ENCODE data around the gene IL20RA.
"Not testable (repeated sequence)": the region's sequence is repeated elsewhere in the genome, so short reads cannot be mapped to it uniquely, and the experiment has no call there.

The IL20RA gene

GRCh38 chr6:136969433-136969832 is 75.3 kb downstream of the IL20RA start:
- DNase-seq, result no peak

DNA sequence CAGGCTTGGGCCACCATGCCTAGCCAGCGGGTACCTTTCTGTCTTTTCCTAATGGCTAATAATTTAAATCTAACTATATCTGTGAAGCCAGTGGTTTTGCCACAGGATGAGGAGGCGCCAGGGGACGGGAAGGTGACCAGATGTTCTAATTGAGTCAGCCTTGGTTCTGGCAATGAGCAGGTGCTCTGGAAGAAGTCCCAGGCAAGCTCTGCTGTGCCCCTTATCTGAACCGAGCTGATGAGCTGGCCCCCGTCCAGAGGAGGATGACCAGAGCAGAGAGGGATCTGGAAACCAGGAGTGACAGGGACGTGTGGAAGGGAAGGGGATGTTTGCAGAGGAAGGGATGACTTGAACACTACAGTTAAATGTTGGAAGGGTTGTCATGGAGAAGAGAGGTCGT is 75.9 kb downstream of the IL20RA start:
- no peak for DNase-seq

- peak; percentile 27 to 76 for DNase-seq
These were observed 76.7 kb downstream of the IL20RA start for GRCh38 chr6:136967876-136968752.

- DNase-seq, result no peak
These were observed 80.4 kb downstream of the IL20RA start for GRCh38 chr6:136964398-136964797.

DNA sequence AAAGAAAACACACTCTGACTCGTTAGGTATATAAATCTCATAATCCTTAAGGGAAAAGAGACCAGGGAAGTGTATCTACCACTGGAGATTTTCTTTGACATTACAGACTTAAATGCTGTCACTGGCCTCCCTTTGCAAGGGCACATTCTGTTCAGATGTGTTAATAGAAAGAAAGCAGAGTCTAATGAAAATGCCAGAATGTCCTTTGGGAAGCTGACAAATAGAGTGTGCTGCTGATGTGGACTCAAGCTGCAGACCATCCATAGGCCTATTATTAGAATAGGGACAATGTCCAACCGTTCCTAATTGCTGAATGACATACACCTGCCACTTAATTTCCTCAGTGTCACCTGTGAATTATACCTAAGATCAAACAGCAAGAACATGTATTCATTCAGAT is 81.5 kb downstream of the IL20RA start:
- no peak for DNase-seq

DNA sequence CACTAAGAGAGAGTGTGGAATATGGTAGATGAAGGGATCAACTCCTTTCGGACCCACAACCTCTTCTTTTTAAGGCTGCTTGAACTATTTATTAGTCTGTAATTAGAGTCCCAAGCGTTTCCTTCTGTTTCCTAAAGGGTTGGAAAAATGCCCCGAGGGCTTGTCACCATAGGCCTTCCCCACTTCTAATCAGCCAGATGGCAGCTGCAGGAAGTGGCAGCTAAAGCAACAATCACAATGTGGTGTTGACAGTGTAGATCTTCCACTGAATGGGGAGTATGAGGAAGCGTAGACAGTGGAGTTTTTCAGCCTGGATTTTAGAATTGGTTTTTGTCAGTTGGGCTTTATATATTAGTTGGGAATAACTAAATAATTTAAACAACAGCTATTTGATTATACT is 82.1 kb downstream of the IL20RA start:
- peak; percentile 33 to 79 for DNase-seq

DNA sequence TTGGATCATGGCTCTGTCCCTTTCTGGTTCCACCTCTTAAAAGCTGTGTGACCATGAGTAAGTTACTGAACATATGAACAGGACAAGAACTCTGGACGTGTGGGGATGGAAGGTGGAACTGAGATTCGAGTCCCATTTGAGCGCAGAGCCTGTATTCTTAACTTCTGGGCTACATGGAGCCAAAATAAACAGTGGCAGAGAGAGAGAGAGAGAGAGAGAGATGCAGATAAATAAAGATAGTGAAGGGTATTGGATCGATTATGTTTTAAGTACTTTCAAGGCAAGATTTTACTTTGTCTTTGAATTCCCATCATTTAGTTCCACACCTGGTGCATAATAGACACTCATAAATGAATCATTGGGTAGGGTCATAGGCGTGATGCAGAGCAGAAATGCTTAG is 82.9 kb downstream of the IL20RA start:
- no peak for DNase-seq

DNA sequence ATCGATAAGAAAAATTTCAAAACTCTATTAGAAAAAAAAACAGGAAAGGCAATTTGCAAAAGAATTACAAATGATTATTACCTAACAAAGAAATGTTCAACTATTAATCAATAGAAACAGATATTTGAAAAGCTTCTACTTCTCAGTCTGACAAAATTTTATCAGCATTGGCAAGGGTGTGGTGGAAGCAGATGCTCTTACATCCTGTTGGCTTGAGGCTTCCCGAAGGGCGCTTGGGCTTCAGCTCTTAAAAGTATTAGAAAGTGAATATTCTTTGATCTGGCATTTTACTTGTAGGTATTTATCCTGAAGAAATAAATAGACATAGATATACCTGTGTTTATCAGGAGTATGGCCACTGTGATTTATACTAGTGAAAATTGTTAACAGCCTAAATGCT is 84.0 kb downstream of the IL20RA start:
- peak in 1 of 2 experiments; percentile 6 for DNase-seq

DNA sequence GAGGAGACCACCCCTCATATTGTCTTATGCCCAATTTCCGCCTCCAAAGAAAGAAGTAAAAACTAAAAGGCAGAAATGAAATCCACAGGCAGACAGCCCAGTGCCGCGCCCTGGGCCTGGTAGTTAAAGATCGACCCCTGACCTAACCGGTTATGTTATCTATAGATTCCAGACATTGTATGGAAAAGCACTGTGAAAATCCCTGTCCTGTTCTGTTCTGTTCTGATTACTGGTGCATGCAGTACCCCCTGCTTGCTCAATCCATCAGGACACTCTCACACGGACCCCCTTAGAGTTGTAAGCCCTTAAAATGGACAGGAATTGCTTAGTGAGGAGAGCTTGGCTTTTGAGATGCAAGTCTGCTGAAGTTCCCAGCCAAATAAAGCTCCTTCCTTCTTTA is 84.8 kb downstream of the IL20RA start:
- DNase-seq, result not testable (repeated sequence)

DNA sequence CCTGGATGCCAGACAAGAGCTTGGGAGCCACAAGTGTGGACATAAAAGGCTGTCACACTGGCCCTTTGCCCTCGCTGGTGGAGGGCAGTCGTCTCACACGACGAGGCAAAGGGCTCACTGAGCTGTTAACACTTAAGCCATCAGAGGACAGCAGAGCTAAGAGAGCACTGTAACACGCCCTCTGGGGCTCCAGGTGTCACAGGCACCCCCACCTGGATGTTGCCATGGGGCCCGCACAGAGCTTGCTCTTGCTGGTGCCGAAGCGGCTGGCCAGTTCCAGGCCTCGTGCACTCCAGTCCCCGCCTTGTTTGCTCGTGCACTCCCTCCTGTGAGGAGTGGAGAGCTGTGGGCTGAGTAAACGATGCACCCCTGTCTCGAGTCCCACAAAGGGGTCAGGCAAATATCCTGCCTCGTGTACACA is 85.3 kb downstream of the IL20RA start:
- no peak for DNase-seq

GRCh38 chr6:136958168-136958567 is 86.6 kb downstream of the IL20RA start:
- no peak for DNase-seq

- DNase-seq, result peak in 1 of 2 experiments; percentile 29
These were observed 87.9 kb downstream of the IL20RA start for GRCh38 chr6:136956590-136957544.

- DNase-seq, result no peak
These were observed 89.6 kb downstream of the IL20RA start for GRCh38 chr6:136955123-136955522.

GRCh38 chr6:136952714-136953260 is 92.0 kb downstream of the IL20RA start:
- DNase-seq, result no peak

GRCh38 chr6:136950436-136951126 is 94.2 kb downstream of the IL20RA start:
- no peak for DNase-seq

All from NCI-H446 (cell line).